ENCODE data around the gene MAN1A2.

The MAN1A2 gene

DNA sequence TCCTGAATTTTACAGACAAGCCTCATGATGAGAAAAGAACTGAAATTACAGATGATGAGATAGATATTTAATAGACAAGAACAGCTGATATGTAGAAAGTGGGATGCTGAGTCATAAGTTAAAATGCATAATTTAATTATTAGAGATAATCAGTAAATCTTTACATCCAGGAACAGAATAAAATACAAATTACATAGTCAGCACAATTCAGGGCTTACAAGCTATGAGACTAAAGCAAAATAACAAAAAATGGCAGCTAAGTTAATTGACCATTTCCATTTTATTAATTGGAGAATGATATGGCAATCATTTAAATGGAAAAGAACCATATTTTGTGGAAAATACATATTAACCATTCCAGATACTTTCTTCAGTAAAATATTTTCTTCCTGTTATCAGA lies 40.2 kb upstream of the MAN1A2 start:
- TF ChIP-seq, protein P1, sequence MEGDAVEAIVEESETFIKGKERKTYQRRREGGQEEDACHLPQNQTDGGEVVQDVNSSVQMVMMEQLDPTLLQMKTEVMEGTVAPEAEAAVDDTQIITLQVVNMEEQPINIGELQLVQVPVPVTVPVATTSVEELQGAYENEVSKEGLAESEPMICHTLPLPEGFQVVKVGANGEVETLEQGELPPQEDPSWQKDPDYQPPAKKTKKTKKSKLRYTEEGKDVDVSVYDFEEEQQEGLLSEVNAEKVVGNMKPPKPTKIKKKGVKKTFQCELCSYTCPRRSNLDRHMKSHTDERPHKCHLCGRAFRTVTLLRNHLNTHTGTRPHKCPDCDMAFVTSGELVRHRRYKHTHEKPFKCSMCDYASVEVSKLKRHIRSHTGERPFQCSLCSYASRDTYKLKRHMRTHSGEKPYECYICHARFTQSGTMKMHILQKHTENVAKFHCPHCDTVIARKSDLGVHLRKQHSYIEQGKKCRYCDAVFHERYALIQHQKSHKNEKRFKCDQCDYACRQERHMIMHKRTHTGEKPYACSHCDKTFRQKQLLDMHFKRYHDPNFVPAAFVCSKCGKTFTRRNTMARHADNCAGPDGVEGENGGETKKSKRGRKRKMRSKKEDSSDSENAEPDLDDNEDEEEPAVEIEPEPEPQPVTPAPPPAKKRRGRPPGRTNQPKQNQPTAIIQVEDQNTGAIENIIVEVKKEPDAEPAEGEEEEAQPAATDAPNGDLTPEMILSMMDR (IDR thresholded peaks at IDR 0.05; ENCODE audit: low read length, missing control alignments), result no peak
- DNase-seq (ENCODE audit: low read depth), result no peak
- H3K4me3 ChIP-seq (replicated peaks; ENCODE audit: low read depth, low read length), result no peak overlapping the region

DNA sequence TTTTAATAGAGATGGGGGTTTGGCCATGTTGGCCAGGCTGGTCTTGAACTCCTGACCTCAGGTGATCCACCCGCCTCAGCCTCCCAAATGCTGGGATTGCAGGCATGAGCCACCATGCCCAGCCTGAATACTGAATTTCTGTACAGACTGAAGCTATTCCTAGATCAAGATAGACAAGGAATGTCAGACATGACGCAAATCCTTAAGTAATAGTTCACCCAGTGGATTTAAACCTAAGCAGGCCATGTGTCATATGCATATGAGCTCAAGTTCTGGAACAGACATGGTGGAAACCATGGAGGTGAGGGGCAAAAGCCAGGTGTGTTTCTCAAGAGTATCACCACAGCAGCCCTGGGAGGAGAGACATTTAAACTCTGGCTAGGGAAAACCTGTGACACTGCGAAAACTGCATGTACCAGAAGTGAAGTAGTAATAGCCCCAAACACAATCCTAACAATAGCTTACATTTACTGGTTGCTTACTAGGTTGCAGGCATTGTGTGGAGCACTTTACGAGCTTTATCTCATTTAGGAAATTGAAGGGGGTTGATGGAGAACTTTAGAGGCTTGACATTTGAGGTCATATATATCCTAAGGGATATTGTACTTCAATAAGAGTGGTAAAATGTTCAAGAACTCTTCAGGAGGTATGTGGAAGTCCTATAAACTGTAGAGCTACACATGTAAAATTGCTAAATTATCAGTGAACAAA lies 31.7 kb upstream of the MAN1A2 start:
- TF ChIP-seq, protein P1 (IDR thresholded peaks at IDR 0.05; ENCODE audit: low read length, missing control alignments), result no peak
- DNase-seq (ENCODE audit: low read depth), result no peak
- no peak overlapping the region for H3K4me3 ChIP-seq (replicated peaks; ENCODE audit: low read depth, low read length)

DNA sequence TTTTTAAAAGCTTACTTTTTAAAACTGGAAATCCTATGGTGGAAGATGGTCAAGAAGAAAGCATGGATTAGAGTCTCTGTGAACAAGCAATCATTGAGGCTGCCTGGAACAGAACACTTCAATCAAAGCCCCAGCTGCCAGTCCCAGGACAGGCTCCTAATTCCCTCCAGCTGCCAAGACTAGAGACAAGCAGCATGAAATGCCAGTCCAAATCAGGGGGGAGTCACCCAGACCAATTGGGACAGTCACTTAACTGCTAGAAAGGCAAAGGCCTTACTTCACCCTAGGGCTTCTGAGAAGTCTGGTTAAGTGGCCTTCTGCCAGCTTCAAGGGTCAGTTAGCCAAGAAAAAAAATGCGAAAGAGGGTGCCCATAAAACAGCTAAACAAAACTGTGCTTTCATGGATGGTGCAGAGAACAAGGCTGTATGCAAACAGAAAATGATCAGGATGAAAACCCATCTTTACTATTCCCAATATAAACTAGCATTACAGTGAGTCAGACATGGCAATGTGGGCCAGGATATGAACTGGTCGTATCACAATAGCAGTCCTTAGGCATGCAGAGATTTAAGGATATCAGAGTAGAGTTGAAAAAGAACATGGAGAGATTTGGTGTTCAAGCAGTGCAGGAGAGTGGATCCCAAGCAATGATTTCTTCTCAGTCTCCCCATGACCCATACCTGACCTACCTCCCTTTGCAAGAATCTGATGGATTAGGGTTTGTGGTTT lies 31.0 kb upstream of the MAN1A2 start:
- TF ChIP-seq, protein P1 (IDR thresholded peaks at IDR 0.05; ENCODE audit: low read length, missing control alignments), result no peak
- DNase-seq (ENCODE audit: low read depth), result no peak
- no peak overlapping the region for H3K4me3 ChIP-seq (replicated peaks; ENCODE audit: low read depth, low read length)

DNA sequence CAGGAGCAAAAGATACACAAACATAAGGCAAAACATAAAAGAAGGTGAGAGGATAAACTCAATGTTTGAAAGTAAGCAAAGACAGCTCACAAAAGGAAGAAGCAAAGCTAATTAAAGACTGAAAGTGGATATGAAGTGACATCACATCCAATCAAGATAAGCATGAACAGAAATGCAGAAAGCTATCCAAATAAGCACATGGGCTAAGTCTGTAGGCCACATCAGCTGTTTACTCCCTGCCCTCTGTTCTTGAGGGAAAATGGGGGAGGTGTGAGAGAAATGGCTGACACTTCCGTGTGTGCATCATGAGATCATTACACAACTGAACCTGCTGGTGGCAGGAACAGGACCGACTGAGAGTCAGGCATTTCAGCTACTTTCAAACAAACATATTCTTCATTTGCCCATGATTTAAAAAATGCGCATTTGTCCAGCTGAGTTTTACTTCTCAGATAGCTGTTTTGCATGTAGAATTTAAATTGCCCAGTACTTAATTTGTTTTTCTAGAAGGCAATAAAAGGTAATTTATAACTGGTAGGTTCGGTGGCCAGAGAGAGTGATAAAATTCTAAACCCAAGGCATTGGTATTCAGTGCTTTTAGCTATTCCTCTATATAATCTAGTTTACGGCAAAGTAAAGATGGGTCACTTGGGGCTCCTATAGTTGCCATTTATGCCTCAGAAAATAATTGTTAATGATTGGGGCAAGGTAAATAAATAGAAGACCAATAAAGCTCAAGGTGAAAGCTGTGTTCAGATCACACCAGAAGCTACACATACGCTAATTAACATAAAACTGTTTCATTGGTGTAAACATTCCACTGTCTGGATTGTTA lies 27.2 kb upstream of the MAN1A2 start:
- H3K4me3 ChIP-seq (replicated peaks; ENCODE audit: low read depth, low read length), result no peak overlapping the region
- peak; percentile 70 for DNase-seq (ENCODE audit: low read depth)
- TF ChIP-seq, protein P1 (IDR thresholded peaks at IDR 0.05; ENCODE audit: low read length, missing control alignments), result peak; percentile 1

DNA sequence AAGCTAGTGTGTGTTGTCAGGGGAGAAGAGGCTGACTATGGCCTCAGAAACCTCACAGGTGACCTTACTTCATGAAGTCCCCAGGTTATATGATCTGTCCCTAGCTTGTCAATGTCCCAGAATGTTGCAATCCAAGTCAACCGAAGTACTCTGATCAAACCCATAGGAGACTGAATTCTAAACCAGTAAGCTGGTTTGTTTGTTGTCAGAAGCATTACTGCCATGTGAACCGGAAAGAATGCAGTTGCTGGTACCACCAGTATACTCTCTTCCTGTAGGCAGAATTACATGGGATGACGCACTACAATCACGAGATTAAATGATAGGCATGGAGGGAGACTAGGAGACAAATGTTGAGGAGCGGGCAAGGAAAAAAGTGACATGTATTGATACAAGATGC lies 26.1 kb upstream of the MAN1A2 start:
- no peak overlapping the region for H3K4me3 ChIP-seq (replicated peaks; ENCODE audit: low read depth, low read length)
- TF ChIP-seq, protein P1 (IDR thresholded peaks at IDR 0.05; ENCODE audit: low read length, missing control alignments), result no peak
- no peak for DNase-seq (ENCODE audit: low read depth)

DNA sequence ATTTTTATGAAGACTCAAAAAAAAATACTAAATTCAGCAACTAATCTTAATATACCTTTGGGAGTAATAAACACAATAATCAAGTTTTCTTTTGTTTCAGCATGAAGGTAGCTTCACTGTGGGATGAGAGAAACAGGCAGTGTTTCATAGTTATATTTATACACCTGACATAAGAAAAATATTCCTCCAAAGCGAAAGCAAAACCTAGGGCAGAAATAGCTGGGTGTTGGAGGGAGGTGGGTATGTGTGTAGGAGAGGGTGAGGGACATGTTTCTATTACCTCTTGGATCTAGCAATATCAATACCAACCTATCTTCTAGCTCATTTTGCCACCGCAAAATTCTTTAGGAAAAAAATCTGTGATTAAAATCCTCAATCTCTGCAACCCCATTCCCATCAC lies 24.9 kb upstream of the MAN1A2 start:
- DNase-seq (ENCODE audit: low read depth), result no peak
- TF ChIP-seq, protein P1 (IDR thresholded peaks at IDR 0.05; ENCODE audit: low read length, missing control alignments), result no peak
- H3K4me3 ChIP-seq (replicated peaks; ENCODE audit: low read depth, low read length), result no peak overlapping the region

Measured in fibroblast of pulmonary artery (primary cell).